ENCODE measurements around the gene ZNF584.

Gene ZNF584

DNA sequence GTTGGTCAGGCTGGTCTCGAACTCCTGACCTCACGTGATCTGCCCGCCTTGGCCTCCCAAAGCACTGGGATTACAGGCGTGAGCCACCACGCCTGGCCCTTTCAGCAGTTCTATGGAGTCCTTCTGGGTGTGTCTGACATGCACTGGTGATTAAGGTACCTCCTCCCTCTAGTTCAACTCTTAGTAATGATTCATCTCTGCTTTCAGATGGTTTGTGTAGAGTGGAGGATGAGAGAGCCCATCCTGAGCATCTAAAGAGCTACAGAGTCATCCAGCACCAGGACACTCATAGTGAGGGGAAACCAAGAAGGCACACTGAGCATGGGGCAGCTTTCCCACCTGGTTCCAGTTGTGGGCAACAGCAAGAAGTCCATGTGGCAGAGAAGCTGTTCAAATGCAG is 8.2 kb downstream of the ZNF584 start:
- no peak overlapping the region for H3K4me2 ChIP-seq (ENCODE audit: low read depth, low read length)
- H3K27ac ChIP-seq (ENCODE audit: low read length): no peak overlapping the region
- no peaks in the 10 kb centered on the region for H4K20me1 ChIP-seq (ENCODE audit: insufficient read depth, low read length)
- no peak for TF ChIP-seq EZH2phosphoT487 (IDR thresholded peaks at IDR 0.05; ENCODE audit: low read length)
- no peak for TF ChIP-seq EZH2 (optimal IDR thresholded peaks at IDR 0.05; ENCODE audit: low read depth, low read length)
- TF ChIP-seq, protein P1, sequence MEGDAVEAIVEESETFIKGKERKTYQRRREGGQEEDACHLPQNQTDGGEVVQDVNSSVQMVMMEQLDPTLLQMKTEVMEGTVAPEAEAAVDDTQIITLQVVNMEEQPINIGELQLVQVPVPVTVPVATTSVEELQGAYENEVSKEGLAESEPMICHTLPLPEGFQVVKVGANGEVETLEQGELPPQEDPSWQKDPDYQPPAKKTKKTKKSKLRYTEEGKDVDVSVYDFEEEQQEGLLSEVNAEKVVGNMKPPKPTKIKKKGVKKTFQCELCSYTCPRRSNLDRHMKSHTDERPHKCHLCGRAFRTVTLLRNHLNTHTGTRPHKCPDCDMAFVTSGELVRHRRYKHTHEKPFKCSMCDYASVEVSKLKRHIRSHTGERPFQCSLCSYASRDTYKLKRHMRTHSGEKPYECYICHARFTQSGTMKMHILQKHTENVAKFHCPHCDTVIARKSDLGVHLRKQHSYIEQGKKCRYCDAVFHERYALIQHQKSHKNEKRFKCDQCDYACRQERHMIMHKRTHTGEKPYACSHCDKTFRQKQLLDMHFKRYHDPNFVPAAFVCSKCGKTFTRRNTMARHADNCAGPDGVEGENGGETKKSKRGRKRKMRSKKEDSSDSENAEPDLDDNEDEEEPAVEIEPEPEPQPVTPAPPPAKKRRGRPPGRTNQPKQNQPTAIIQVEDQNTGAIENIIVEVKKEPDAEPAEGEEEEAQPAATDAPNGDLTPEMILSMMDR (IDR thresholded peaks at IDR 0.05; ENCODE audit: low read length): no peak
- no peaks in the 10 kb centered on the region for H3F3A ChIP-seq (ENCODE audit: insufficient read depth, low read length)
- H3K79me2 ChIP-seq (ENCODE audit: low read length): no peaks in the 10 kb centered on the region
- H2AFZ ChIP-seq (ENCODE audit: low read length): no peak overlapping the region
- no peaks in the 10 kb centered on the region for H3K9me2 ChIP-seq (replicated peaks; ENCODE audit: insufficient read depth, low read length)
- no peaks in the 10 kb centered on the region for H3K36me3 ChIP-seq (replicated peaks; ENCODE audit: insufficient read depth, low read length)
- no peaks in the 10 kb centered on the region for H3K4me1 ChIP-seq (ENCODE audit: low read length)
- H3K27me3 ChIP-seq (replicated peaks; ENCODE audit: insufficient read depth, low read length): no peaks in the 10 kb centered on the region
- no peaks in the 10 kb centered on the region for H3K9me3 ChIP-seq (replicated peaks; ENCODE audit: insufficient read depth, low read length)
- no peak overlapping the region for H3K4me3 ChIP-seq (ENCODE audit: low read length)
- no peak for DNase-seq
- no peak overlapping the region for H3K9ac ChIP-seq (ENCODE audit: low read length)

DNA sequence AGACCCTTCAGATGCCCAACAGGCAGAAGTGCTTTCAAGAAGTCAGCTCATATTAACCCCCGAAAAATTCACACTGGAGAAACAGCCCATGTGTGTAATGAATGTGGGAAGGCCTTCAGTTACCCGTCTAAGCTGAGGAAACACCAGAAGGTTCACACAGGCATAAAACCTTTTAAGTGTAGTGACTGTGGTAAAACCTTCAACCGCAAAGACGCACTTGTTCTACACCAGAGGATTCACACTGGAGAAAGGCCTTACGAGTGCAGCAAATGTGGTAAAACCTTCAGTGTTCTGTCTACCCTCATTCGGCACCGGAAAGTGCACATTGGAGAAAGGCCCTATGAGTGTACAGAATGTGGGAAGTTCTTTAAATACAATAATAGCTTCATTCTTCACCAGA is 8.6 kb downstream of the ZNF584 start:
- no peaks in the 10 kb centered on the region for H3K27me3 ChIP-seq (replicated peaks; ENCODE audit: insufficient read depth, low read length)
- no peaks in the 10 kb centered on the region for H4K20me1 ChIP-seq (ENCODE audit: insufficient read depth, low read length)
- H3K9me3 ChIP-seq (replicated peaks; ENCODE audit: insufficient read depth, low read length): no peaks in the 10 kb centered on the region
- H3K9me2 ChIP-seq (replicated peaks; ENCODE audit: insufficient read depth, low read length): no peaks in the 10 kb centered on the region
- no peak overlapping the region for H3K4me2 ChIP-seq (ENCODE audit: low read depth, low read length)
- TF ChIP-seq EZH2phosphoT487 (IDR thresholded peaks at IDR 0.05; ENCODE audit: low read length): no peak
- TF ChIP-seq EZH2 (optimal IDR thresholded peaks at IDR 0.05; ENCODE audit: low read depth, low read length): no peak
- H2AFZ ChIP-seq (ENCODE audit: low read length): no peak overlapping the region
- no peak for DNase-seq
- H3F3A ChIP-seq (ENCODE audit: insufficient read depth, low read length): no peaks in the 10 kb centered on the region
- no peak overlapping the region for H3K9ac ChIP-seq (ENCODE audit: low read length)
- no peaks in the 10 kb centered on the region for H3K36me3 ChIP-seq (replicated peaks; ENCODE audit: insufficient read depth, low read length)
- H3K27ac ChIP-seq (ENCODE audit: low read length): no peak overlapping the region
- H3K4me1 ChIP-seq (ENCODE audit: low read length): no peaks in the 10 kb centered on the region
- no peak overlapping the region for H3K4me3 ChIP-seq (ENCODE audit: low read length)
- no peaks in the 10 kb centered on the region for H3K79me2 ChIP-seq (ENCODE audit: low read length)

DNA sequence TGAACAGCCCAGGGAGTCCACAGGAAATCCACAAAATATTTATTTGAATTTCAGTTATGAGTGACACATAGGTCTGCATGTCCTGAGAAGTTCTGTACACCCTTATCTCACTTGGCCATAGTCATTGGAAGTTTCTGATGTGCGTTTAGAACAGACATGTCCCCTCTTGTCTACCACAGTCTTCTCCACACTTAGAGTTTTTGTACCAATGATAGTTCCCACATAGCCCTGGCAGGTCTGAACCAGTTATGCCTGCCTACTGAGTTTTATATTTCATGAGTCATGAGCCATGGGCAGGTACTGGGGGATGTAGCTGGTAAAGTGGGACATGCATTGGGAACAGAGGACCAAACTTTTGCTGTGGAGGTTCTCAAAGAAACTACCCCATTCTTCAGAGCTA is 20.2 kb downstream of the ZNF584 start:
- H3K36me3 ChIP-seq (replicated peaks; ENCODE audit: insufficient read depth, low read length): no peaks in the 10 kb centered on the region
- H3K27ac ChIP-seq (ENCODE audit: low read length): no peak overlapping the region
- no peaks in the 10 kb centered on the region for H3K9me3 ChIP-seq (replicated peaks; ENCODE audit: insufficient read depth, low read length)
- H3K9ac ChIP-seq (ENCODE audit: low read length): no peak overlapping the region
- H3K79me2 ChIP-seq (ENCODE audit: low read length): no peaks in the 10 kb centered on the region
- H3K4me3 ChIP-seq (ENCODE audit: low read length): no peak overlapping the region
- H3K27me3 ChIP-seq (replicated peaks; ENCODE audit: insufficient read depth, low read length): no peaks in the 10 kb centered on the region
- TF ChIP-seq, protein P1 (IDR thresholded peaks at IDR 0.05; ENCODE audit: low read length): no peak
- TF ChIP-seq EZH2 (optimal IDR thresholded peaks at IDR 0.05; ENCODE audit: low read depth, low read length) (no peak), EZH2phosphoT487 (IDR thresholded peaks at IDR 0.05; ENCODE audit: low read length) (no peak)
- no peak overlapping the region for H3K4me2 ChIP-seq (ENCODE audit: low read depth, low read length)
- H3F3A ChIP-seq (ENCODE audit: insufficient read depth, low read length): no peaks in the 10 kb centered on the region
- H2AFZ ChIP-seq (ENCODE audit: low read length): no peak overlapping the region
- no peak for DNase-seq
- H3K9me2 ChIP-seq (replicated peaks; ENCODE audit: insufficient read depth, low read length): no peaks in the 10 kb centered on the region
- H3K4me1 ChIP-seq (ENCODE audit: low read length): no peaks in the 10 kb centered on the region
- H4K20me1 ChIP-seq (ENCODE audit: insufficient read depth, low read length): no peaks in the 10 kb centered on the region

DNA sequence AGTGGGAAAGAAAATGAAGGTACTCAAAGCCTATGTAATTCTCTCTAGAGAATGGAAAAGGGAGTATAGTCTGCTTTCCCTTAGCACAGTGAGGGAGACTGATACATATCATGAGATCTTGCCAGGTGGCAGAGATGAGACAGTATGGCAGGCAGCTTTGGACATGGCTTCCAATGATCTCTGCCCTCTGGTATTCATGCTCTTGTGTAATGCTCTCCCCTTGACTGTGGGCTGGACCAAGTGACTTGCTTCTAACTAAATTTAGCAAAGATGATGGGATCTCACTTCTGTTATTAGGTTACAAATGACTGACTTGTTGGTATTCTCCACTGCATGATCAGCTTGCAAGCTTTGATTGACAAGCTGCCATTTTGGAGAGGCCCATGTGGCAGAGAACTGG is 21.3 kb downstream of the ZNF584 start:
- Histone ChIP-seq H3K9me3 (replicated peaks; ENCODE audit: insufficient read depth, low read length) (no peaks in the 10 kb centered on the region), H3K27me3 (replicated peaks; ENCODE audit: insufficient read depth, low read length) (no peaks in the 10 kb centered on the region), H3K9me2 (replicated peaks; ENCODE audit: insufficient read depth, low read length) (no peaks in the 10 kb centered on the region), H3K4me2 (ENCODE audit: low read depth, low read length) (no peak overlapping the region), H3K79me2 (ENCODE audit: low read length) (no peaks in the 10 kb centered on the region), H3K4me1 (ENCODE audit: low read length) (no peaks in the 10 kb centered on the region), H3K36me3 (replicated peaks; ENCODE audit: insufficient read depth, low read length) (no peaks in the 10 kb centered on the region), H3F3A (ENCODE audit: insufficient read depth, low read length) (no peaks in the 10 kb centered on the region), H3K9ac (ENCODE audit: low read length) (no peak overlapping the region), H3K27ac (ENCODE audit: low read length) (no peak overlapping the region), H2AFZ (ENCODE audit: low read length) (no peak overlapping the region), H3K4me3 (ENCODE audit: low read length) (no peak overlapping the region), H4K20me1 (ENCODE audit: insufficient read depth, low read length) (no peaks in the 10 kb centered on the region)
- TF ChIP-seq EZH2 (optimal IDR thresholded peaks at IDR 0.05; ENCODE audit: low read depth, low read length): no peak
- no peak for TF ChIP-seq EZH2phosphoT487 (IDR thresholded peaks at IDR 0.05; ENCODE audit: low read length)
- TF ChIP-seq, protein P1 (IDR thresholded peaks at IDR 0.05; ENCODE audit: low read length): no peak
- DNase-seq: no peak
